ENCODE data around the gene SKAP2. TPM values are rescaled to one million over a fixed set of nuclear protein-coding genes. Genes with fewer than 3 reads are reported as not detected.

The SKAP2 gene
- total and polyA plus RNA-seq, 2 of the 13 experiments (the other 11 are each of a cell fraction or from before 2014, with no cell fraction given) = 3.6 to 12.9 TPM

GRCh38 chr7:26912933-26913536, 48.6 kb upstream of the SKAP2 start:
- DNase-seq (ENCODE audit: low spot score) = no peak
- H3K9me3 ChIP-seq (ENCODE audit: low read length) = no peaks in the 10 kb centered on the region
- no peak overlapping the region for H3K27ac ChIP-seq (ENCODE audit: extremely low read length, insufficient read depth, low read length)
- H2AFZ ChIP-seq (ENCODE audit: low read length) = no peak overlapping the region
- H4K20me1 ChIP-seq (ENCODE audit: insufficient read depth, low read length) = no peaks in the 10 kb centered on the region; the same call in 1 of the 2 replicates
- no peak overlapping the region for H3K9ac ChIP-seq (ENCODE audit: insufficient read depth, low read depth, low read length)
- no peak for ATAC-seq
- H3K4me3 ChIP-seq (replicated peaks in 1 of 3; ENCODE audit: insufficient read depth in 1 of 3, low read depth in 2 of 3, low read length in 3 of 3) = no peak overlapping the region
- in situ Hi-C loops (cut with HindIII; ENCODE audit: extremely low pct_ligation_motif_present, low pct_unique_long_range_greater_than_20kb) = no loop called here
- H3K4me2 ChIP-seq (ENCODE audit: low read depth, low read length) = no peak overlapping the region
- ChIA-PET POLR2A (no interaction called here), CTCF (ENCODE audit: low intra/inter-chr PET ratio, low total read pairs) (no interaction called here)
- BruUV-seq (replicated peaks) = no TSS peak
- intact Hi-C loops (cut with micrococcal nuclease; ENCODE audit: unreplicated experiment) = no loop called here
- TF ChIP-seq NFE2 (CRISPR knock-in tag; IDR thresholded peaks at IDR 0.05) (no peak), ZNF354B (CRISPR knock-in tag; IDR thresholded peaks at IDR 0.05) (no peak), ZNF724P (CRISPR knock-in tag; IDR thresholded peaks at IDR 0.05; ENCODE audit: borderline replicate concordance) (no peak), TRIM22 (IDR thresholded peaks at IDR 0.05) (no peak), NFIB (CRISPR knock-in tag; IDR thresholded peaks at IDR 0.05; ENCODE audit: borderline replicate concordance) (no peak), ZNF709 (CRISPR knock-in tag; IDR thresholded peaks at IDR 0.05) (no peak), TBL1XR1 (IDR thresholded peaks at IDR 0.05; ENCODE audit: borderline replicate concordance, low read length, partially characterized antibody) (no peak), ZNF660 (CRISPR knock-in tag; IDR thresholded peaks at IDR 0.05; ENCODE audit: borderline replicate concordance, low read depth) (no peak), SCMH1 (CRISPR knock-in tag; IDR thresholded peaks at IDR 0.05; ENCODE audit: borderline replicate concordance) (no peak)
- TF ChIP-seq, protein P1, sequence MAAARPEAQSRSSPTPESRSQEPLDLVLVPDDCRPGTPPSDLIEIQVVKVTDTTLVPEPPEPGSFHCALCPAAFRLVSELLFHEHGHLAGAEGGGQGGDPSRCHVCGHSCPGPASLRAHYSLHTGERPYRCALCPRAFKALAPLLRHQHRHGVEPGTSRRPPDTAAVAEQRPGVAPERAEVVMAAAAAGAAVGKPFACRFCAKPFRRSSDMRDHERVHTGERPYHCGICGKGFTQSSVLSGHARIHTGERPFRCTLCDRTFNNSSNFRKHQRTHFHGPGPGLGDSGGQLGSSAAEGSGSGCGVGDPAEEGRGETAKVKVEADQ (CRISPR knock-in tag; IDR thresholded peaks at IDR 0.05; ENCODE audit: borderline replicate concordance) = no peak
- TF ChIP-seq, protein P2, sequence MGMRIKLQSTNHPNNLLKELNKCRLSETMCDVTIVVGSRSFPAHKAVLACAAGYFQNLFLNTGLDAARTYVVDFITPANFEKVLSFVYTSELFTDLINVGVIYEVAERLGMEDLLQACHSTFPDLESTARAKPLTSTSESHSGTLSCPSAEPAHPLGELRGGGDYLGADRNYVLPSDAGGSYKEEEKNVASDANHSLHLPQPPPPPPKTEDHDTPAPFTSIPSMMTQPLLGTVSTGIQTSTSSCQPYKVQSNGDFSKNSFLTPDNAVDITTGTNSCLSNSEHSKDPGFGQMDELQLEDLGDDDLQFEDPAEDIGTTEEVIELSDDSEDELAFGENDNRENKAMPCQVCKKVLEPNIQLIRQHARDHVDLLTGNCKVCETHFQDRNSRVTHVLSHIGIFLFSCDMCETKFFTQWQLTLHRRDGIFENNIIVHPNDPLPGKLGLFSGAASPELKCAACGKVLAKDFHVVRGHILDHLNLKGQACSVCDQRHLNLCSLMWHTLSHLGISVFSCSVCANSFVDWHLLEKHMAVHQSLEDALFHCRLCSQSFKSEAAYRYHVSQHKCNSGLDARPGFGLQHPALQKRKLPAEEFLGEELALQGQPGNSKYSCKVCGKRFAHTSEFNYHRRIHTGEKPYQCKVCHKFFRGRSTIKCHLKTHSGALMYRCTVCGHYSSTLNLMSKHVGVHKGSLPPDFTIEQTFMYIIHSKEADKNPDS (CRISPR knock-in tag; IDR thresholded peaks at IDR 0.05) = no peak
- TF ChIP-seq, protein P3, sequence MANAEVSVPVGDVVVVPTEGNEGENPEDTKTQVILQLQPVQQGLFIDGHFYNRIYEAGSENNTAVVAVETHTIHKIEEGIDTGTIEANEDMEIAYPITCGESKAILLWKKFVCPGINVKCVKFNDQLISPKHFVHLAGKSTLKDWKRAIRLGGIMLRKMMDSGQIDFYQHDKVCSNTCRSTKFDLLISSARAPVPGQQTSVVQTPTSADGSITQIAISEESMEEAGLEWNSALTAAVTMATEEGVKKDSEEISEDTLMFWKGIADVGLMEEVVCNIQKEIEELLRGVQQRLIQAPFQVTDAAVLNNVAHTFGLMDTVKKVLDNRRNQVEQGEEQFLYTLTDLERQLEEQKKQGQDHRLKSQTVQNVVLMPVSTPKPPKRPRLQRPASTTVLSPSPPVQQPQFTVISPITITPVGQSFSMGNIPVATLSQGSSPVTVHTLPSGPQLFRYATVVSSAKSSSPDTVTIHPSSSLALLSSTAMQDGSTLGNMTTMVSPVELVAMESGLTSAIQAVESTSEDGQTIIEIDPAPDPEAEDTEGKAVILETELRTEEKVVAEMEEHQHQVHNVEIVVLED (CRISPR knock-in tag; IDR thresholded peaks at IDR 0.05; ENCODE audit: borderline replicate concordance) = no peak
- 83% methylated on average over 1 of the region's 1 CpG for WGBS (ENCODE audit: low lambda C conversion rate)
- no peaks in the 10 kb centered on the region for H3K27me3 ChIP-seq (ENCODE audit: control insufficient read depth in 1 of 2, insufficient read depth in 2 of 2, low read length in 2 of 2)
- H3K36me3 ChIP-seq (replicated peaks in 1 of 2; ENCODE audit: control insufficient read depth in 1 of 2, insufficient read depth in 2 of 2, low read length in 2 of 2) = no peaks in the 10 kb centered on the region
- no peak for FAIRE-seq
- H3K4me1 ChIP-seq (ENCODE audit: insufficient read depth, low read length) = peaks cover 15% of the 10 kb centered on the region; the same call in 1 of the 2 replicates
- no peaks in the 10 kb centered on the region for H3K79me2 ChIP-seq (ENCODE audit: insufficient read depth, low read length)
